ENCODE results near the gene OR52R1.
"Not testable (repeated sequence)": the region's sequence is repeated elsewhere in the genome, so short reads cannot be mapped to it uniquely, and the experiment has no call there.

The OR52R1 gene

GRCh38 chr11:4804280-4804679, at the start of gene OR52R1:
TSS of gene OR52R1 (minus strand) at chr11:4804380. CDS start at chr11:4804380, 0 bp downstream.
- DNase-seq (ENCODE audit: low read depth, low spot score), result no peak

- DNase-seq (ENCODE audit: low read depth, low spot score), result no peak
Measured at GRCh38 chr11:4851033-4851432, 46.9 kb upstream of the OR52R1 start.

- DNase-seq (ENCODE audit: low read depth, low spot score), result no peak
Measured at GRCh38 chr11:4848908-4849532, 44.8 kb upstream of the OR52R1 start, which contains the start of gene OR51S1. TSS of gene OR51S1 (minus strand) at chr11:4849208. CDS start at chr11:4849208, 0 bp downstream.

- no peak for DNase-seq (ENCODE audit: low read depth, low spot score)
Measured at GRCh38 chr11:4839851-4840549, 35.8 kb upstream of the OR52R1 start.

GRCh38 chr11:4830909-4831308, 26.7 kb upstream of the OR52R1 start:
- peak; percentile 2 for DNase-seq (ENCODE audit: low read depth, low spot score)

GRCh38 chr11:4830346-4830745, 26.2 kb upstream of the OR52R1 start:
- no peak for DNase-seq (ENCODE audit: low read depth, low spot score)

GRCh38 chr11:4826425-4826824, 22.2 kb upstream of the OR52R1 start:
- no peak for DNase-seq (ENCODE audit: low read depth, low spot score)

GRCh38 chr11:4825132-4825531, 21.0 kb upstream of the OR52R1 start:
- DNase-seq (ENCODE audit: low read depth, low spot score), result no peak

- no peak for DNase-seq (ENCODE audit: low read depth, low spot score)
Measured at GRCh38 chr11:4821021-4821420, 16.8 kb upstream of the OR52R1 start, which contains the start of gene OR51F2. TSS of gene OR51F2 (plus strand) at chr11:4821321. CDS start at chr11:4821422, 101 bp downstream.

GRCh38 chr11:4809246-4809645, 5.1 kb upstream of the OR52R1 start:
- no peak for DNase-seq (ENCODE audit: low read depth, low spot score)

- no peak for DNase-seq (ENCODE audit: low read depth, low spot score)
Measured at GRCh38 chr11:4808476-4808875, 4.3 kb upstream of the OR52R1 start.

GRCh38 chr11:4801316-4801715, 2.9 kb downstream of the OR52R1 start:
- DNase-seq (ENCODE audit: low read depth, low spot score), result not testable (repeated sequence)

- DNase-seq (ENCODE audit: low read depth, low spot score), result no peak
Measured at GRCh38 chr11:4798427-4799183, 5.6 kb downstream of the OR52R1 start.

- no peak for DNase-seq (ENCODE audit: low read depth, low spot score)
Measured at GRCh38 chr11:4797206-4797605, 7.0 kb downstream of the OR52R1 start.

- DNase-seq (ENCODE audit: low read depth, low spot score), result peak; percentile 1
Measured at GRCh38 chr11:4782454-4782853, 21.7 kb downstream of the OR52R1 start.

GRCh38 chr11:4769838-4770237, 34.3 kb downstream of the OR52R1 start, which contains the start of gene OR51F1:
TSS of gene OR51F1 (minus strand) at chr11:4769938. CDS start at chr11:4769938, 0 bp downstream.
- no peak for DNase-seq (ENCODE audit: low read depth, low spot score)

GRCh38 chr11:4768094-4768493, 36.1 kb downstream of the OR52R1 start:
- no peak for DNase-seq (ENCODE audit: low read depth, low spot score)

- DNase-seq (ENCODE audit: low read depth, low spot score), result no peak
Measured at GRCh38 chr11:4766420-4767043, 37.6 kb downstream of the OR52R1 start.

- no peak for DNase-seq (ENCODE audit: low read depth, low spot score)
Measured at GRCh38 chr11:4763096-4763495, 41.1 kb downstream of the OR52R1 start.

Data from ELF-1 (cell line).